HG03565 (cell line): Measurements from ENCODE around the gene DFFA.

Experiments used
- ATAC-seq: cut with Tn5 transposase; IDR thresholded peaks from one replicate; pipeline ENCODE4 v1.9.1; 2021; ENCODE audit warnings: mild to moderate bottlenecking, moderate library complexity; ENCODE audit not compliant: unreplicated experiment

The DFFA gene, protein sequence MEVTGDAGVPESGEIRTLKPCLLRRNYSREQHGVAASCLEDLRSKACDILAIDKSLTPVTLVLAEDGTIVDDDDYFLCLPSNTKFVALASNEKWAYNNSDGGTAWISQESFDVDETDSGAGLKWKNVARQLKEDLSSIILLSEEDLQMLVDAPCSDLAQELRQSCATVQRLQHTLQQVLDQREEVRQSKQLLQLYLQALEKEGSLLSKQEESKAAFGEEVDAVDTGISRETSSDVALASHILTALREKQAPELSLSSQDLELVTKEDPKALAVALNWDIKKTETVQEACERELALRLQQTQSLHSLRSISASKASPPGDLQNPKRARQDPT

DNA sequence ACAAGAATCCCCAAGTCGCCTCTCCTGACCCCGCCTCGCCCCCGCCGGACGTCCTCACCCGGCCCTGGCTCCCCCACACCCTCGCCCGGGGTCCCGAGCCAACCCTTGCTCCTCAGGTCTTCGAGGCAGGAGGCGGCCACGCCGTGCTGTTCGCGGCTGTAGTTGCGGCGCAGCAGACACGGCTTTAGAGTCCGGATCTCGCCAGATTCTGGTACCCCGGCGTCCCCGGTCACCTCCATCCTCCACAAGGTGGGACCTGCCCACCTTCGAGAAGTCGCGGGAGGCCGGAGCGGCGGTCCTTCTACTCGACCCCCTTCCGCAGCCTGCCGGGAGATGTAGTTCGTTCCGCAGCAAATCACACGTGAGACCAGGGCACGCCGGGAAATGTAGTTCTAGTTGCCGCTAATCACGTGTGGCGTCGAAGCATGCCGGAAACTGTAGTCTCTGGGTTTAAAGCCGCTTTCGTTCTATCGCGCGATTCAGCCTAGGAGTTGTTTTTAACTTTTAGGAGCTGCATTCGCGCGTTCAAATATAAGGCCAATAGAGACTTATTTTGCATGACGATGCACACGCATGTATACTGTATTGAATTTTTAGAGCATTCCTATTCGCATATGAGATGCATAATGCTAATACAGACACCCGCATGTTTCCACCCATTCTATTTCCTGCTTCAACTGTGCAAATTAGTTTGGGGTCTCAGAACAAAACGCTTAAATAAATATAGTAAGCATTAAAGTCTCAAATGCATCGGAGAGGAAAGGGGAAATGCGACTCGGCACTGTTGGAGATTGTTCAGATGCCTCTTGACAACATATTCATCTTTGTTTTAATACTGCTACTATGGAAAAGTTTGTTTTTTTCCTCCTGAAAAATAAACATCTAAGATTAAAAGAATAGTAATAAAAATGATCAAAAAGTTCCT lies at the start of gene DFFA:
TSS of gene DFFA (minus strand) at position 310 of the 925 bp plus-strand sequence. CDS start at position 239, 71 bp downstream.
- ATAC-seq, result peak; percentile 68

DNA sequence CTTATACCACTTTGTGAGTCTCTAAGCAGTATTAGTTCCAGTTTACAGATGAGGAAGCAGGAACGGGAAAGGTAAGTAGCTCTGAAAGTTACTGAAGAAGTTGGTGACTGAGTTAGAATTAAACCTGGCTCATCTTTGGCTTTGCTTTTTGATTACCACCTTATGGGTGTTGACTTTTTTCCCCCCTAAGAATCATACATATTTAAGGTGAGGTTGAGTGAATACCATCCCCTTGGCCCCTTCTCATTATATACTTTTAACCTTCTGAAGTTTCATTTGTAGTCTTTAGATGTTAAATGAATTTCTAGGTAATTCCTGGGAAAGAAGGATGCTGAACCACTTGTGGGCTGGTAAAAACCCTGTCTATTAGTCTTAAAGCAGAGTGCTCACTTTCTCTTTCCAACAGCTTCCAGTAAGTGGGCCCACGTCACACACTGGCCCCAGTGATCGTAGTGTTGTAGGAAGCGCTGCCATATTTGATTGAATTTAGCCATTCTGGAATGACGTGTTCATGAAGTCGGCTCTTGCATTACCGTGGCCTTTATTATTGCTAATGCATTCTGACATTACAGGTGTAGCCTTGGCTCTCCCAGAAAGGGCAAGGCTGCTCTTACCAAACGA lies 49.3 kb upstream of the DFFA start:
- ATAC-seq, result no peak

DNA sequence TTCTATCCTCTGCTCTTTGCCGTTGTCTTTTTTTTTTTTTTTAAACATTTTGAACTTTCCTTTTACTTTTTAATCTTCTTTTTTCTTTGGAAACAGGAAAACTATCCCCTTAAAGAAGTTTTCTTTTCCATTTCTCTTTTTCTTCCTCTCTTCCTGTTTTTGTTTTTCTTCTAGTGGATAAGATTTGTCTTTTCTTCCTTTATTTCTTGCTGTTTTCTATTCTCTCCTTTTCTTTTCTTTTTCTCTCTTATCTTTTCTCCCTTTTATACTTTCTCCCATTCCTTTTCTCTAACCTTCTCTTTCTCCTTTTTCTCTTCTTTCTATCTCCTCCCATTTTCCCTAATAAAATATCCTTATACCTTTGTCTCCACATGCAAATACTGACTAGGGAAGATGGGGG lies 48.6 kb upstream of the DFFA start:
- ATAC-seq, result no peak

DNA sequence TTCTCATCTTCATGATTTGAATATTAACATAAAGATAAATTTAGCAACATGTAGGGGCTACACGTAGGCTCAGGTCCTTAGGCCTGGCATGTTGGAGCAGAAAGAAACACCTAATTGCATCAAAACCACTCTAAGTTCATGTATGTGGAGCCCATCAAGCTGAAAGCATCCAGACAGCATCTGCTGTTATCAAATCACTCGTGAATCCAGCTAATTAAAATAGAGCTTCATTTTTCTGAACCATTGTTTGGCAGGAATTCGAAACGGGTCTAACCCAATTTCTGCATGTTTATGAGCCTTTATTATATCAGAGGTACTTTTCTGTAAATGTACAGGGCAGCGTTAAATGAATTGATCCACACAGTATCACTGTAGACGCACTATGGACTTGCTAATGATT lies 48.2 kb upstream of the DFFA start:
- no peak for ATAC-seq

DNA sequence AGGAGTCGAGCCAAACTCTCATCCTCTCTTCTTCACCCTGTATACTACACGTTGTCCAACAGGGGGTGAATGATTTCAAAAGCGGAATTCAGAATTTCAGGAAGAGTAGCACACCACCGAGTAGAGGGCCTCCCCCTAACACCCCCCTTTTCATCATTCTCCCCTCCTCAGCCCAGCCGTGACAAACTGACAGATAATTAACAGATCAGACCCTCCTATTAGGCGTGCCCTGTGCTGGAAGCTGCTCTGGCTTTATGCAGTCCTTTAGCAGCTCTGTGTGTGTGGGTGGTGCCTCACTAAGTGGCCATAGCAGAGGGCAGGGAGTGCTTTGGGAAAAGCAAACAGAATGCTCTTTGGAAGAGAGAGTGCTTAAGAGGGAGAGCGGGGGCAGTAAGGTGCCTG lies 46.7 kb upstream of the DFFA start:
- no peak for ATAC-seq

DNA sequence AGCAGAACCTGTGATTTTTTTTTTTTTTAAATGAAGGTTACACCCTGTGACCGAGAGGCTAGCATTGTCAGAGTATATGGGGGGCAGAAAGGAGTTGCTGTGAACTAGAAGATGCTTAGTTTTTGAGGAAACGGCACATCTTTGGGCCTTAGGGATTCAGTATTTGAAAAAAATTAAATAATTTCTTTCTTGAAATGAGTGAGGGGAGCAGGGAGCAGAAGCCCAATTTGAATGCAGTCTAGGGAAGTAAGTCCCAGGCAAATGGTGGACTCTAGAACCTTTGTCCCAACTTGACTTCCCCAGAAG lies 45.3 kb upstream of the DFFA start:
- no peak for ATAC-seq

DNA sequence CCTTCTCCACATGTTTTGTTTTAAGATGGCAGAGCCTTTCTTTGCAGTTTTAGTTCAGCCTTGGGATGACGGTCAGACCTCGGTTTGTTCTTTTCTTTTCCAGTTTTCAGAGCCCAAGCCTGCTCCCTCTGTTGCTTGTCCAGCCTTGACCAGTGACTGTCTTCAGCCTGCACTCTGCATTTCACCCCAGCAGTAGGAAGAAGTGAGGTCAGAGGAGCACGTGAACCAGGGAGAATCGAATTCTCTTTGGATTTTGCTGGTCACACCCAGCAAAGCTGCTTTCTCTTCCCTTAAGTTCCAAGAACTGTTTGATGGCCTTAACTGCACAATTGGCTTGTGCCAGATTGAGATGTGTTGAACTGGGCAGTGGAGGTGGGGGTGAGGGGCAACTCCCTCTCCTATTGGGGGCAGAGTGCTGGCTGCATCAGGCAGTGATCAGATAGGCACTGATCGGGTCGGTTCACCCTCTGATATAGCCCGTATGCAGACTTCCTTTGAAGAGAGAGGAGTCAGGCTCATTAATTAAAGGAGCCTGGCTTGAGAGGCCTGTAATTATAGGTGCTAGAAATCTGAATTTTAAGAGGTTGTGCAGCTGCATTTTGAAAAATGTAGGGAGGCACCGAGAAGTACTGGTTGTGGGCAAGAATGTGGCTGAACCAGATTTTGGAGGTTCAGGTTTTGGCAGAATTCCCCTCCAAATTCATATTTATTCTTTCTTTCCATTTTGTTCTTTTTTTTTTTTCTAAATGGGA lies 44.8 kb upstream of the DFFA start:
- no peak for ATAC-seq

DNA sequence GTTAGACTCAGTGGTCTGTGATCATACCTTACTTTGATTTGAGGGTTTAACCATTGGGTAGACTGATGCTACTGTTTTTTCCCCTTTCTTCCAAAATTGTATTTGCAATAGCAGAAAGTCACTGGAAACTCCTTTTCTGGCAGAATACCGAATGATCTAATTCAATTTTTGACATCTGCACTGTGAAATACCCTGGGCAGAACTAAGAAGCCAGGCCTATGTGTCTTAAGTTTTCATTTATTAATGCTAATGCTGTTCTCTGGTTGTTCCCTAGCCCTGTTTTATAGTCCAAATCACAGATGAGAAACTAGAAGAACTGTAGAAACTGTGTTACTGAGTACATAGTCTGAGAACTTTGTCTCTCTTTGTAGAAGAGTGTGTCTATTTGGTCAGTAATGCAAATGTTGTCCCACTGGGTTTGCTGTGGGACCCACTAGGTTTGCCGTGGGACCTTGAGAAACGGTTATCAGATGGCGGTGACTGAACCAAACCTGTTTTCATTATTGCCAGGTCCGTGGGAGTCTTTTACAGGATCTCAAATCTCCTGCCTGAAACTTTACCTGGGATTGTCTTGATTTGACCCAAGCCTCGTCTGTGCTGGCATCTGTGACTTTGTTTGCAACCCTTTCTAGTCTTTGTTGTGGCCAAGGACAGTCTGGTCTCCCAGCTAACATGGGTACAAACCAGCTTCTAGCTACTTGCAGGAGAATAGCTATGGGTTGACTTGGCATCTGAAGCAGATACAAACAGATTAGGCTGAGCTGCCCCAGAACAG lies 43.8 kb upstream of the DFFA start:
- ATAC-seq, result no peak

DNA sequence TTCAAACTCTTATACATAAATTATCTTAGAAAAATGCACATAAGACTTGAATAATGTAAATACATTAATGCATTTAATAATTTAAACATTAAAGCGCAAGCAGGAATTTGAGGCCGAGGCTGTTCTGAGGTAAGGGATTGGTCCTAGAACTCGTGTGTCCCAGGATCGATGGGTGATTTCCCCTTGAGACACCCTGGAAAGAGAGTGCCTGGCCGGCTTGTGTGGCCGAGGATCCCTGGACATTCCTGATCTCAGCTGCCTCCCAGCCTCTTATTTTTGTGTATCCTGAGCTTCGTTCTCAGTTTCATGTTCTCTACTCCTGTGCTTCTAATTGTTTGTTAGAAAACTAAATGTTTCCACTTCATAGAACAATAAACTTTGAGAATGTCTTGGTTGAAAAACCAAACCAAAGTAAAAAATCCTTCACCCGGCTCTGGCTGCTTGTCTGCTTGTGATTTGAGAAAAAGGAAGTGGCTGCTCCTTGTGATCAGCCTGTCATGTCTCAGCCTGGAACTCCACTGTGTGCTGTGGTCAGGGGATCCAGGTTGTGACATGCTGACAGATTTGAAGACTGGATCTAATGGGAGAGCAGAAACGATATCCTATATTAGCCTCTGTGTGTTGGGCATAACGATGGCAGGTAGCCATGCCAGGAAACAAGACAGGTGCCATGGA lies 43.1 kb upstream of the DFFA start:
- no peak for ATAC-seq

DNA sequence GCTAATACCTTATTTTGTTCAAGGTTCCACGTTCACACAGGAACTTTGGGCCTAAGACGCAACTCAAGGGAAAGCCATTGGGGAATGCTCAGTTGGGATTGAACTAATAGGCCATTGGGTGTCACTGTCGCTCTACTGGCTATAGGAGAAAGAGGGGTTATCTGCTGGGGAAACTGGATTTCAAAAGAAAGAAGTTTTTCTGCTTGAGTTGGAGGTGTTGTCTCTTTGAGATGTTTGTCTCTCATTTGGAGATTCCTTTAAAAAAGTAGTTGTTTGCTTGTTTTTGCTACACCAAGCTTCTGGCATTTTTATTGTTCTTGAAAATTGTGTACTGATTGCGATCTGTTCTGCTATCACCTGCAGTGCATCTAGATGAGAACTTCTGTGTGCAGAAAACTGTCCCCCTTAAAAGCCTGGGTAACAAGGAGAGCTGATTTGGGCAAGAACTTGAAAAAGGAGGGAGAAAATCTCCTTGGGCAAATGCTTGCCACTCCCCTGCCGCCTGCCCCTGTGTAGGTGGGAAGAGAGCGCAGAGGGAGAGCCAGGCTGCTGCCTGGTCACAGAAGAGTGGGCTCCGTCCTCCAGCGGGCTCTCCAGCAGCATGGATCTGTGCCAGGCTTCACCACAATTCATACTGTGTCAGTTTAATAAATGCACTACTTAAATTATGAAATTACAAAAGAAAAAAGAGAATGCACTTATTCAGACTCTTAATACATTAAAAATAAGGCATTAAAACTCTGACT lies 42.3 kb upstream of the DFFA start:
- no peak for ATAC-seq

DNA sequence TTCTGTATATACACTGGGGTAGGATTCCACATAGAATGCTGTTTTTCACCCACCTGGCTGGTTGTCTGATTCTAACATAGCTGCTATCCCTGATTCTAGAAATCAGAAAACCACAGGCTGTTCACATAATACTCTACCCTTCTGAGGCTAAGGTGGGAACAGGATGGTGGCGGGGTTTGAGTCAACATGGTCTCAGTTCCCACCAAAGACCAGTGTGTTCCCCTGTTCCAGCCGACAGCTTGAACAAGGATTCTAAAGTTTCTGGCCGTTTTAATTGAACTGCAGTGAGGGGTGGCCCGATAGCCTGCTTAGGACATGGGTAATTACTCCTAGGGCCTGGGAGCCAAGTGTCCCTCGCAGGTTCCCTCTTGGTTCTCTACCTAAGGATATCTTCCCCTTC lies 40.9 kb upstream of the DFFA start:
- ATAC-seq, result no peak

DNA sequence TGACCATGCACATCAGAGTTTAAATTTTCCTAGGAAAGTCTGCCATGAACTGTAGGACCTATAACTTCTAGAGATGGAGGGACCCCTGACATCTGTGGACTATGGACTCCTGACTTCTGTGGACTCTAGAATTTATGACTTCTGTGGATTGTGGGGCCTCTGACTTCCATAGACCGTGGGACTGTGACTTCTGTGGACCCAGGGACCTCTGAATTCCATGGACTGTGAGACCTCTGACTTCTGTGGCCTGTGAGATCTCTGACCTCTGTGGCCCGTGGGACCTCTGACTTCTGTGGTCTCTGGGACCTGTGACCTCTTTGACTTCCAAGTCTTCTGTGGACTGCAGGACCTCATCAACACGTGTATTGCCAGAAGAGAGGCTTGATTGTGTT lies 39.2 kb upstream of the DFFA start:
- no peak for ATAC-seq

DNA sequence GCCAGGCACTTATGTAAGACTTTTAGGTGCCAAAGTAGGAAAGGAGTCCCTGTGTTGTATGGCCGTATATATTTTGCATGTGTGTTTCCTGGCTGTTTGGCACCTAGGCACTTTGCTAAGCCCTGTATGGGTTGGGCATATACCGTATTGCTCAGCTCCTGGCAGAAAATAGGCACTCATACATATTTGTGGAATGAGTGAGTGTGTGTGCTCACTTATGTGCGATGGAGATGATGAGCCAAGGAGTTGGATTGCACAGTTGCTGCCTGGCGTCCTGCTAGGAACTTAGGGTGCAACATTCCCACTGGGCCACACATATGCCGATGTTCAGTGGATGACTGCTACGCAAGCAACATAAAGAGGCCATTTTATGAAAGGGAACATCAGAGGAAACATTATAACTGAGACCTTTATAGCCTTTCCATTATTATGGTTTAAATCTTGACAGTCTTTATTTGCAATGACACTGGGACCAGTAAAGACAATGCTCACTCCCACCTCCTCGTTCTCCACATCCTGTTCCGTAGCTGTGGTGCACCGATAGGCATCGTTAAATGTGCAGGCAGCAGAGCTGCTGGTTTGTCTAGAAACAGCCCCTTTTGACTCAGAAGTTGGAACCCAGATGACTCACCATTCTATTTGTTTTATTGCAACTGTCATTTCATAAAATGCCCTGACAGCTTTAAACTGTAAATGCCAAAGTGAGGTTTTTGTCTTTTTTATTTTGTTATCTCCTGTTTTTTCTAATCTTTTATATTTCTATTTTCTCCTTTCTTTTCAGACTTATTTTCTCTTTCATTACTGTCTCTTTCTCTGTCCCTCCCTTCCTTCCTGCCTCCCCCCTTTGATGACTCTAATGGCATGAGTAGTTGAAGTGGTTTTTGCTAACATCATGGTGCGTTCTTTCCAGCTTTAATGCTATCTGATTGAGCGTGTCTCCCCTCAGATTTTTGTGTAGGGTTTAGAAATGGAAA lies 38.5 kb upstream of the DFFA start:
- ATAC-seq, result peak; percentile 86

DNA sequence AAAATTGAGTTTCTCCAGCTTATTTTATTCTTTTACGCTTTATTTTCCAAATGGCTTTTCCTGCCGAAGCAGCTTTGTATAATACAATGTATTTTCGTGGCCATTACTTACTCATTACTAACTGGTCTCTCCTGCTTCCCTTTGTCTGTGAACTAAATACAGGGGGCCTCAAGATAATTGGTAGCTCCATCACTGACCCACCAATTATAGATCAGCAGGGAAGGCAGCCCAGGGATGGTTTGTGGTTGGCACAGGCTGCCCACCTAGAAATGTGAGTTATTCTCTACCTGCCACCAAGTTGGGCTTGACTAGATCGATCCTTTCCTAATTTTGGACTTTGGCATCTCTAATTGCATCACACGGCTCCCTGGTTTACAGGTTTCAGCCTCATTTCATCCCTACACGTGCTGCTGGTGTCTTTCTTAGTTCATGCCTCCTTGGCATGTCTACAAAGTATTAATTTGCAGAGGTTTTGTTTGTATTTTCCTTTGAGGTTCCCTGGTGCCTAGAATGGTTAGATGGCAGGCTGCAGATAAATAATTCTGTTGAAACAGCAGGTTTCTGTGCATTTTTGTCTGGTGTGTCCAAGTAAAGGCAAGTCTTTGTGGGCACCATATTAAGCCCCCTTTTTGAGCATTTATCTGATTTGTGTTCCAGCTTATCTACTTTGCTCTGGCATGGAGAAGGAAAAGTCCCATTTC lies 37.6 kb upstream of the DFFA start:
- ATAC-seq, result no peak

DNA sequence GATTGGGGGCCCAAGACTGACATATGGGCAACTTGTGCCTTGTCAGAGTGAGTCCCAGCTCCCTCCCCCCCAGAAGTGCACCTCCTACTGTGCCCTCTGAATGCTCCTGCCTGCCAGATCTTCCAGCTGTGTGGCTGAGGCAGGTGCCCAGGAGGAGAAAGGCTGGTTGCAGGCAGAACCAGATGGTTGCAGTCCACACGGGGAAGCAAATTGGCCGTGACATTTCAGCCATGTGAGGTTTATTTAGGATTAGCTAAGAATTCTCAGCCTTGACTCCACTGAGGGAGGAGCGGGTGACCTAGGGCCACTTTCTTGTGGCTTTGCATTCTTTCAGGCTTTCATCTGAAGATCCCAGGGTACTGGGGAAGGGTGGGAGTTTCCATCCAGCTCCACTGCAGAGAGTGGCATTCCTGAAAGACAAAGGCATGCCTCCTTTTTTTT lies 36.2 kb upstream of the DFFA start:
- no peak for ATAC-seq

DNA sequence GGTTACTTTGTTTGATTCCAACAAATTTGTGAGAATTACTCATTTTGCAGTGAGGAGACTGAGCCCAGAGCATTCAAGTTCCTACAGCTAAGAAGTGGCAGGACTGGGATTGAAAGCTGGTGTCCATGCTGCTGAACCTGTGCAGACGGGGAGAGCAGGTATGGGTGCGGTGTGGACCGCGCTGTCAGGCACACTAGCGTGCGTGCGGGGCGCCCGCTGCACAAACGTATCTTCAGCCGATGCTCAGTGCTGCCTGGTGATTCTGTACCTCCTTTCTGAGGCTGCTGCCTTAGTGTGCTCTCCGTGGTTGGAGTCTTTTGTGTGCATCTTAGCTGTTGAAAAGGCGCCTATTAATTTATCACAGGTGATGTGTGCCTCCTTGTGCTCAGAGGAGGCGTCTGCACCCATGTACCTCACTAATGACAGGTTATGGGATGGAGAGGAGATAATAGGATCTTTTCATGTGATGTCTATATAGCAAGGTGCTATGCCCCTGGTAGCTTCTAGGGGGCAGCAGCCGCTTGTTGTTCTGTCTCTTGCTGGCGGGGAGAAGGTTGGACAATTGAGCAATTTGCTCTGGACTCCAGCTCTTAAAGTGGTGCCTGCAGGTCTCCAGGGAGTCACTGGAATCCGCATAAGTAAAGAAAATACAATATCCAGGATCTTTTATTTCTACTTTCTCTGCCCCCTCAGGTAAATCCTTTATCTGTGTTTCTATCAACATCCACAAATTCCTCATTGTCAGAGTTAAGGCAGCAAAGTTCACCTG lies 35.0 kb upstream of the DFFA start:
- no peak for ATAC-seq

DNA sequence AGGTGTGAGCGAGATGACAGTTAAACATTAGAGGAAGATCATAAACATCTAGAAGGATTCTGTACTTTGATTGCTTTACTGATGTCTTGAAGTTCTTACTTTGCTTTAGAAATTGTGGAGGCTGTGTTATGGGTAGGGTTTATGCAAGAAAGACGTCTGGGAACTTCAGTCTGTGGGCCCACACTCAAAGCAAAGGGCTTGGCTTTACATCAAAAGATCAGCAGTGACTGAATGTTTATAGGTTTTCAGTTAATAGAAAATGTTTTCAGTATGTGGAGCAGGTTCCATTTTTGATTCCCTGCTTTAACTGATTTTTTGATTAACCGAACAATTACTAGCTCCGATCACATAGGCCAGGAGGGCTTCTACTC lies 34.3 kb upstream of the DFFA start:
- no peak for ATAC-seq
